ENCODE results near the gene SH3GL3. TPM values are rescaled to one million over a fixed set of nuclear protein-coding genes. Genes with fewer than 3 reads are reported as not detected.

Gene SH3GL3
- total and polyA plus RNA-seq, 2 of the 8 experiments (the other 6 are each of a cell fraction or from before 2014, with no cell fraction given) = 14.1 to 19.1 TPM

- Histone ChIP-seq H3K79me1 (ENCODE audit: low read depth, low read length) (no peaks in the 10 kb centered on the region), H2BK20ac (ENCODE audit: low read length) (no peak overlapping the region), H2BK5ac (ENCODE audit: low read depth, low read length) (no peak overlapping the region), H3K4ac (replicated peaks; ENCODE audit: insufficient read length, low read depth, low read length) (no peak overlapping the region), H3K56ac (replicated peaks; ENCODE audit: insufficient read length, low read depth, low read length) (no peak overlapping the region), H3K23ac (ENCODE audit: insufficient read length) (no peak overlapping the region), H3K23me2 (ENCODE audit: low read depth, low read length) (peaks cover 8% of the 10 kb centered on the region; the same call in 1 of the 2 replicates), H3K79me2 (ENCODE audit: control insufficient read depth in 1 of 2, insufficient read depth in 2 of 2, low read length in 2 of 2) (no peaks in the 10 kb centered on the region), H3K36me3 (ENCODE audit: control insufficient read depth in 2 of 4, insufficient read depth in 4 of 4, low read length in 3 of 4) (no peaks in the 10 kb centered on the region), H3K9ac (replicated peaks in 1 of 4; ENCODE audit: extremely low read depth in 1 of 4, low read depth in 3 of 4, low read length in 3 of 4) (peak overlapping the region in 1 of 4 experiments; percentile 3; a peak in 1 of 7 replicates), H3K27me3 (replicated peaks in 1 of 4; ENCODE audit: control insufficient read depth in 3 of 4, extremely low read depth in 1 of 4, insufficient read depth in 3 of 4, low read length in 3 of 4) (peaks cover 12 to 41% (median 35%) of the 10 kb centered on the region in 4 experiments), H3K14ac (ENCODE audit: insufficient read length) (no peak overlapping the region), H4K8ac (ENCODE audit: extremely low read depth, insufficient read depth, low read length) (peak overlapping the region; percentile 82), H2BK12ac (ENCODE audit: low read depth, low read length) (no peak overlapping the region), H3K4me1 (replicated peaks in 1 of 4; ENCODE audit: control insufficient read depth in 3 of 4, insufficient read depth in 4 of 4, low read length in 3 of 4) (peaks cover 0 to 5% (median 2%) of the 10 kb centered on the region in 4 experiments; a peak in 5 of 7 replicates), H4K91ac (replicated peaks; ENCODE audit: insufficient read length, low read length) (no peak overlapping the region), H3K27ac (ENCODE audit: low read depth, low read length) (no peak overlapping the region), H2BK15ac (ENCODE audit: low read length) (no peak overlapping the region), H2AFZ (ENCODE audit: low read length) (peak overlapping the region; percentile 55; the same call in 1 of the 2 replicates), H2AK5ac (ENCODE audit: low read depth, low read length) (no peak overlapping the region), H4K5ac (ENCODE audit: insufficient read length, low read depth, low read length) (no peak overlapping the region), H3K4me3 (ENCODE audit: extremely low read depth in 1 of 4, insufficient read depth in 2 of 4, low read depth in 3 of 4, low read length in 4 of 4) (peak overlapping the region; percentile 33 to 80 (median 56)), H4K20me1 (replicated peaks in 1 of 2; ENCODE audit: control insufficient read depth in 1 of 2, insufficient read depth in 2 of 2, low read length in 2 of 2) (no peaks in the 10 kb centered on the region), H3K9me3 (ENCODE audit: insufficient read depth in 2 of 2, low read depth in 1 of 2, low read length in 1 of 2) (no peaks in the 10 kb centered on the region), H3K18ac (ENCODE audit: extremely low read depth, low read length) (no peak overlapping the region), H2BK120ac (replicated peaks; ENCODE audit: low read depth, low read length) (no peak overlapping the region), H3K4me2 (ENCODE audit: insufficient read depth in 1 of 2, low read depth in 2 of 2, low read length in 2 of 2) (peak overlapping the region; percentile 82 to 88)
- WGBS, 2 experiments (ENCODE audit: extremely low coverage in 1 of 2, insufficient coverage in 1 of 2, insufficient read length in 1 of 2, insufficient replicate concordance in 2 of 2, low coverage in 1 of 2, low lambda C conversion rate in 2 of 2, missing lambda C conversion rate in 1 of 2) = 11% methylated on average over 56 of the region's 67 CpGs; no CpG with 5 or more reads in 1 of the 2 experiments
- ChIA-PET CTCF (ENCODE audit: partially characterized antibody) (interaction anchor here (0.7 to 2.3 kb wide), 10 partner anchors 28 to 380 kb away, joined by 3 to 12 read pairs (median 4); no protein-coding TSS in a partner anchor), POLR2A (ENCODE audit: partially characterized antibody) (interaction anchor here (0.6 to 1.3 kb wide), 2 partner anchors 10 to 11 kb away, joined by 3 read pairs; no protein-coding TSS in a partner anchor)
- DNase-seq (ENCODE audit: low read depth in 1 of 2, low spot score in 2 of 2) = peak in 1 of 2 experiments; percentile 74
- FAIRE-seq = no peak
- TF ChIP-seq BRCA1 (IDR thresholded peaks at IDR 0.05; ENCODE audit: low read depth, low read length) = no peak
Observed at GRCh38 chr15:83654379-83655236, 207.5 kb downstream of the SH3GL3 start.

Measured in H1 (cell line).